ENCODE measurements around the gene AKR1B15. TPM values are rescaled to one million over a fixed set of nuclear protein-coding genes. Genes with fewer than 3 reads are reported as not detected.
"Not testable (repeated sequence)": the region's sequence is repeated elsewhere in the genome, so short reads cannot be mapped to it uniquely, and the experiment has no call there.

The AKR1B15 gene
- total RNA-seq, 2 experiments from 2014 or later = not detected

DNA sequence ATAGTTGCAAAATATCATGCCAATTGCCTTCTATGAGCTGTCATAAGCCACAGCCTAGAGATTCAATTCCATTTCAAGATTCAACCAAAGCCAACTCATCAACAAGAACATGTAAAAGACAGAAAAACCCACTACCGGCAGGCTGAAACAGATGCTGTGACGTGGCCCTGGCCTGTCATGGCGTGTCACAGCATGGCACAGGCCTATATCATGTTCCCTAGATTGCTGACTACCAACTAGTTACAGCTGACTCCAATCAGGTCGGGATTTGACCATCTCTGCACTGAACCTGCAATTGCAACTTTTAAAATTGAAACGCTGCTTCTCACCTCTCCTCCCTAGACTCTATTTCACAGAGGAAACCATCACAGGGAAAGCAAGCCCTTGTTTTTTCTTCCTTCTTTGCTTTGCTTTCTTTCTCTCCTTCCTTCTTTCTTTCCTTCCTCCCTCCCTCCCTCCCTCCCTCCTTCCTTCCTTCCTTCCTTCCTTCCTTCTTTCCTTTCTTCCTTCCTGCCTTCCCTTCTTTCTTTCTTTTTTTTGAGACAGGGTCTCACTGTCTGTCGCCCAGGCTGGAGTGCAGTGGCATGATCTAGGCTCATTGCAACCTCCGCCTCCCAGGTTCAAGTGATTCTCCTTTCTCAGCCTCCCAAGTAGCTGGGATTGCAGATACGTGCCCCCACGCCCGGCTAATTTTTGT, 22.2 kb upstream of the AKR1B15 start:
- H3K4me1 Mint-ChIP-seq (ENCODE audit: low read depth); ATAC-seq; DNase-seq; POLR2A ChIA-PET; intact Hi-C loops (cut with micrococcal nuclease); H3K9me3 Mint-ChIP-seq; H3K36me3 Mint-ChIP-seq (ENCODE audit: low read depth); H3K4me3 Mint-ChIP-seq; H3K27ac Mint-ChIP-seq; H3K27me3 Mint-ChIP-seq: not testable (repeated sequence)
- CTCF ChIA-PET = interaction anchor here (1.3 kb wide), 1 partner anchor 12 kb away, joined by 4 read pairs; no protein-coding TSS in a partner anchor

GRCh38 chr7:134527979-134528371, 20.9 kb upstream of the AKR1B15 start:
- CTCF ChIA-PET = interaction anchor here (1.3 kb wide), 1 partner anchor 13 kb away, joined by 4 read pairs; no protein-coding TSS in a partner anchor
- no peak overlapping the region for H3K27ac Mint-ChIP-seq
- H3K36me3 Mint-ChIP-seq (ENCODE audit: low read depth) = no peaks in the 10 kb centered on the region
- ATAC-seq (no peak), DNase-seq (no peak)
- intact Hi-C loops (cut with micrococcal nuclease) = no loop called here
- TF ChIP-seq CTCF (IDR thresholded peaks at IDR 0.05) = no peak
- H3K4me3 Mint-ChIP-seq = no peak overlapping the region
- H3K9me3 Mint-ChIP-seq = no peaks in the 10 kb centered on the region
- H3K27me3 Mint-ChIP-seq = peaks cover 8% of the 10 kb centered on the region
- no peaks in the 10 kb centered on the region for H3K4me1 Mint-ChIP-seq (ENCODE audit: low read depth)
- POLR2A ChIA-PET = no interaction called here

GRCh38 chr7:134528749-134529148, 20.2 kb upstream of the AKR1B15 start:
- no peaks in the 10 kb centered on the region for H3K9me3 Mint-ChIP-seq
- ChIA-PET CTCF (interaction anchor here (1.0 kb wide), 1 partner anchor 38 kb away, joined by 3 read pairs; no protein-coding TSS in a partner anchor), POLR2A (no interaction called here)
- ATAC-seq (no peak), DNase-seq (no peak)
- no peaks in the 10 kb centered on the region for H3K4me1 Mint-ChIP-seq (ENCODE audit: low read depth)
- H3K36me3 Mint-ChIP-seq (ENCODE audit: low read depth) = no peaks in the 10 kb centered on the region
- intact Hi-C loops (cut with micrococcal nuclease) = no loop called here
- no peak overlapping the region for H3K27ac Mint-ChIP-seq
- no peak overlapping the region for H3K4me3 Mint-ChIP-seq
- peaks cover 6% of the 10 kb centered on the region for H3K27me3 Mint-ChIP-seq
- TF ChIP-seq CTCF (IDR thresholded peaks at IDR 0.05) = no peak

DNA sequence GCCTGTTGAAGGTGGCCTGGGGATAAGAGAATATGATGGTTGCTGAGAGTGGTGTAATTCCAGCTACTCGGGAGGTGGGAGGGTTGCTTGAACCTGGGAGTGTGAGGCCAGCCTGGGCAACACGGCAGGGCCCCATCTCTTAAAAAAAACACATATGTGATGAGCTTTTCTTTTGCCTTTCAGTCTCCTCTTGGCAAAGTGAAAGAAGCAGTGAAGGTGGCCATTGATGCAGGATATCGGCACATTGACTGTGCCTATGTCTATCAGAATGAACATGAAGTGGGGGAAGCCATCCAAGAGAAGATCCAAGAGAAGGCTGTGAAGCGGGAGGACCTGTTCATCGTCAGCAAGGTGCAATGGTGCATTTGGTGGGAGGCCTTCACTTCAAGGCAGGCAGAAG, 18.4 kb upstream of the AKR1B15 start:
- no peak for TF ChIP-seq CTCF (IDR thresholded peaks at IDR 0.05)
- ATAC-seq (no peak), DNase-seq (no peak)
- POLR2A ChIA-PET = no interaction called here
- CTCF ChIA-PET = no interaction called here
- Mint-ChIP-seq H3K4me3 (no peak overlapping the region), H3K27ac (no peak overlapping the region), H3K27me3 (peaks cover 4% of the 10 kb centered on the region), H3K4me1 (ENCODE audit: low read depth) (no peaks in the 10 kb centered on the region), H3K9me3 (no peaks in the 10 kb centered on the region), H3K36me3 (ENCODE audit: low read depth) (no peaks in the 10 kb centered on the region)
- intact Hi-C loops (cut with micrococcal nuclease) = no loop called here

DNA sequence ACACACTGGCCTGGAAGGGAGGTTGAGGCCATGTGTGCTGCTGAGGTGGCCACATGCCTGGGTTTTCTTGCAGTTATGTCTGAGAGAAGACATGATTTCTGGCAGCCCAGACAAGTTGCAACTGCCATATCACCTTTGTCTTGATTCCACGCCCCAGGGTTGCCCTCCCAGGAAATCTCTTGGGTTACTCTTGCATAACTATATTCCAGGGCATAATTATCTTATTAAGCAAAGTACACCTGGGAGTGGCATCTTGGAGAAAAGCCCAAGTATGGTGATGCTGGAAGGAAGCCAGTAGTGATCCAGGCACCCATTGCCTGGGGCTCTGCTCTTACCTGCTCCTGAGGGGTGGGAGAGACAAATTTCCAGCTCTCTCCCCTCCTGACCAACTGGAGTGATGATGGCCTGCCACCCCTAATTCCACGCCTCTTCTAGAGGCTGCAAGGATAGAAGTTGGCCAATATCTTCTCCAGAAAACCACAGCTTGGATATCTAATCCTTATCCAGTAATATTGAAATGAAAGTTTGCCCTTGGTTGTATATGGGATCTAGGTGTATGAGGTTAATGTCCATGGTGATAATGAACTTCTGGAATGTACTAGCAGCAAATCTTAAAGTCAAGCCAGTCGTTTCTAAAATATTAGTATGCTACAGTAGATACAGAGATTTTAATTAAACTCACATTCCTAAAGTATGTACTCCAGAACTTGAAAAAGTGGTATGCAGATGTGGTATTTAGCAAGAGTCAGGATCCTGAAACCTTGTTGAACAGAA, 16.5 kb upstream of the AKR1B15 start:
- CTCF ChIA-PET = interaction anchor here (1.8 kb wide), 1 partner anchor 18 kb away, joined by 6 read pairs; no protein-coding TSS in a partner anchor
- TF ChIP-seq CTCF (IDR thresholded peaks at IDR 0.05) = no peak
- intact Hi-C loops (cut with micrococcal nuclease) = no loop called here
- H3K4me3 Mint-ChIP-seq = no peak overlapping the region
- H3K4me1 Mint-ChIP-seq (ENCODE audit: low read depth) = no peaks in the 10 kb centered on the region
- no peak for ATAC-seq
- no peaks in the 10 kb centered on the region for H3K36me3 Mint-ChIP-seq (ENCODE audit: low read depth)
- no peak for DNase-seq
- H3K27me3 Mint-ChIP-seq = peaks cover 4% of the 10 kb centered on the region
- no peak overlapping the region for H3K27ac Mint-ChIP-seq
- POLR2A ChIA-PET = no interaction called here
- no peaks in the 10 kb centered on the region for H3K9me3 Mint-ChIP-seq
